ENCODE results near the gene DNAJC1. TPM values are rescaled to one million over a fixed set of nuclear protein-coding genes. Genes with fewer than 3 reads are reported as not detected.

DNAJC1 gene
- total RNA-seq, 4 donors from 2014 or later: 37.1 to 41.7 (median 40.1) TPM

DNA sequence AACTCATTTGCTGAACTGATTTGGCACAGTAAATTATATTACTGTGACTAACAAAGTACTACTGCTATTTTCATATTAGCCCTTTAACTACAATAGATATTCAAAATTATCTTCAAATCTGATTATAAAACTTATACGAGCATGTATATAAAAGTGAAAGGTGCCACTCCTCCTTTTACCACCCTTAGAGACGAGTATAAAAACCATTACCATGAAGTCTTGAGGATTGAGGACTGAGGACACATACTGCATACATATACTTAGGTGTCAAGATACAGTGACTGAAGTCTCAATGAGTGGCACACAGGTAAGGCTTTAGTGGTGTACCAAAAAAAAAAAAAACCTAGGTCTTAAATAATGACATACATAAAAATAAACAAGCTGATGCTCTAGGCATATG lies 98.6 kb downstream of the DNAJC1 start:
- Histone ChIP-seq H3K4me3 (no peak overlapping the region), H3K27ac (no peak overlapping the region), H3K36me3 (peaks cover 0 to 5% (median 0%) of the 10 kb centered on the region in 3 donors), H3K4me1 (no peaks in the 10 kb centered on the region), H3K27me3 (no peaks in the 10 kb centered on the region), H3K9me3 (no peaks in the 10 kb centered on the region)
- TF ChIP-seq, protein P1, sequence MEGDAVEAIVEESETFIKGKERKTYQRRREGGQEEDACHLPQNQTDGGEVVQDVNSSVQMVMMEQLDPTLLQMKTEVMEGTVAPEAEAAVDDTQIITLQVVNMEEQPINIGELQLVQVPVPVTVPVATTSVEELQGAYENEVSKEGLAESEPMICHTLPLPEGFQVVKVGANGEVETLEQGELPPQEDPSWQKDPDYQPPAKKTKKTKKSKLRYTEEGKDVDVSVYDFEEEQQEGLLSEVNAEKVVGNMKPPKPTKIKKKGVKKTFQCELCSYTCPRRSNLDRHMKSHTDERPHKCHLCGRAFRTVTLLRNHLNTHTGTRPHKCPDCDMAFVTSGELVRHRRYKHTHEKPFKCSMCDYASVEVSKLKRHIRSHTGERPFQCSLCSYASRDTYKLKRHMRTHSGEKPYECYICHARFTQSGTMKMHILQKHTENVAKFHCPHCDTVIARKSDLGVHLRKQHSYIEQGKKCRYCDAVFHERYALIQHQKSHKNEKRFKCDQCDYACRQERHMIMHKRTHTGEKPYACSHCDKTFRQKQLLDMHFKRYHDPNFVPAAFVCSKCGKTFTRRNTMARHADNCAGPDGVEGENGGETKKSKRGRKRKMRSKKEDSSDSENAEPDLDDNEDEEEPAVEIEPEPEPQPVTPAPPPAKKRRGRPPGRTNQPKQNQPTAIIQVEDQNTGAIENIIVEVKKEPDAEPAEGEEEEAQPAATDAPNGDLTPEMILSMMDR (IDR thresholded peaks at IDR 0.05): no peak
- no peak for TF ChIP-seq POLR2A (IDR thresholded peaks at IDR 0.05)
- no peak for DNase-seq

DNA sequence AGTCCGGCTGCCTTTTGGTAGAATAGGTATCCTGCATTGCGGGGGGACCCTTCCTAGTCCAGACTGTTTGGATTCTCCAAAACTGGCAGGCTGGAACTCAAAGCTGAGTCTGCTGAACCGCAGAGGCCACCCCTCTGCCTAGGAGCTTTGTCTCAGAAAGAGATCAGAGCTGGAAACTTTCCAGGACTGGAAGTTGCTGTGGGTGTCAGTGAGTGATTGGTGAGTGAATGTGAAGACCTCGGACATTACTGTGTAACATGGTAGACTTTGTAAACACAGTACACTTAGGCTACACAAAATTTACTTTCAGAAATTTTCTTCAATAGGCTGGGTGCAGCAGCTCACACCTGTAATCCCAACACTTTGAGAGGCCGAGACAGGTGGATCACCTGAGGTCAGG lies 103.8 kb downstream of the DNAJC1 start:
- Histone ChIP-seq H3K4me1 (no peaks in the 10 kb centered on the region), H3K36me3 (peaks cover 0 to 16% (median 0%) of the 10 kb centered on the region in 3 donors), H3K4me3 (no peak overlapping the region), H3K9me3 (no peaks in the 10 kb centered on the region), H3K27ac (no peak overlapping the region), H3K27me3 (no peaks in the 10 kb centered on the region)
- no peak for DNase-seq
- TF ChIP-seq, protein P1 (IDR thresholded peaks at IDR 0.05): no peak
- no peak for TF ChIP-seq POLR2A (IDR thresholded peaks at IDR 0.05)

DNA sequence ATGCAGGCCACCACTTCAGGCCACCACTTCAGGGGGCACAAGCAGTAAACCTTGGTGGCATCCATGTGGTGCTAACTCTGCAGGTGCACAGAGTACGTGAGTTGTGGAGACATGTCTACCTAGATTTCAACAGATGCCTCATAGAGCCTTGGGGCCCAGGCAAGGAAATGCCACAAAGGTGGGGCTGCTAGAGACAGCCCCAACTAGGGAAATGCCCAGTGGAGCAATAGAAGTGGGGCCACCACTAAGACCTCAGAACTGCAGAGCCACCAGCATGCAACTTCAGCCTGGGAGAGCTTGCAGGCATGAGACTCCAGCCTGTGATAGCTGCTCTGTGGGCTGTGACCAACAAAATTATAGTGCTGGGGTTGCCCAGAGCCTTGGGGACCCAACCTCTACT lies 107.6 kb downstream of the DNAJC1 start:
- Histone ChIP-seq H3K4me3 (no peak overlapping the region), H3K4me1 (no peaks in the 10 kb centered on the region), H3K27me3 (no peaks in the 10 kb centered on the region), H3K36me3 (peaks cover 0 to 12% (median 0%) of the 10 kb centered on the region in 3 donors), H3K27ac (no peak overlapping the region), H3K9me3 (peaks cover 0 to 4% (median 0%) of the 10 kb centered on the region in 4 donors)
- no peak for DNase-seq
- TF ChIP-seq, protein P1 (IDR thresholded peaks at IDR 0.05): no peak
- TF ChIP-seq POLR2A (IDR thresholded peaks at IDR 0.05): no peak

DNA sequence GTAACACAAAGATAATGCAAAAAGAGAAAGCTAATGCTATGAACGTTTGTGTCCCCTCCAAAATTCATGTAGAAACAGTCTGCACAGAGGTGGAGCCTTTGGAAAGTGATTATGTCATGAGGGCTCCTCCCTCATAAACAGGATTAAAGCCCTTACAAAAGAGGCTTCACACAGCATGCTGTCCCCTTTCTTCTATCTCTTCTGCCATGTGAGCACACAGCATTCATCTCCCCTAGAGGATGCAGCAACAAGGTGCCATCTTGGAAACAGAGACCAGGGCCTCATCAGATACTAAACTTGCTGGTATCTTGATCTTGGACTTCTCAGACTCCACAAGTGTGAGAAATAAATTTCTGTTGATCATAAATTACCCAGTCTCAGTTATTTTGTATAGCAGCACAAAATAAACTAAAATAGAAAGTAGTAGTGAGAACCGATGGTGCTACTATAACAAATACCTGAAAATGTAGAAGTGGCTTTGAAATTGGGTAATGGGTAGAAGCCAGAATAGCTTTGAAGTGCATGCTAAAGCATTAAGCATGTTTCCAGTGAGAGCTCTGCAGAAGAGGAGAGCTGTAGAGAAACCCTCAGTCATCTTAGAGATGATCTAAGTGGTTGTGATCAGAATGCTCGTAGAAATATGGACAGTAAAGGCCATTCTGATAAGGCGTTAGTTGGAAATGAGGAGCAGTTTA lies 108.7 kb downstream of the DNAJC1 start:
- Histone ChIP-seq H3K9me3 (peaks cover 0 to 4% (median 0%) of the 10 kb centered on the region in 4 donors), H3K4me3 (no peak overlapping the region), H3K36me3 (peaks cover 0 to 18% (median 0%) of the 10 kb centered on the region in 3 donors), H3K27me3 (no peaks in the 10 kb centered on the region), H3K4me1 (no peaks in the 10 kb centered on the region), H3K27ac (no peak overlapping the region)
- no peak for DNase-seq
- no peak for TF ChIP-seq POLR2A (IDR thresholded peaks at IDR 0.05)
- TF ChIP-seq, protein P1 (IDR thresholded peaks at IDR 0.05): no peak

DNA sequence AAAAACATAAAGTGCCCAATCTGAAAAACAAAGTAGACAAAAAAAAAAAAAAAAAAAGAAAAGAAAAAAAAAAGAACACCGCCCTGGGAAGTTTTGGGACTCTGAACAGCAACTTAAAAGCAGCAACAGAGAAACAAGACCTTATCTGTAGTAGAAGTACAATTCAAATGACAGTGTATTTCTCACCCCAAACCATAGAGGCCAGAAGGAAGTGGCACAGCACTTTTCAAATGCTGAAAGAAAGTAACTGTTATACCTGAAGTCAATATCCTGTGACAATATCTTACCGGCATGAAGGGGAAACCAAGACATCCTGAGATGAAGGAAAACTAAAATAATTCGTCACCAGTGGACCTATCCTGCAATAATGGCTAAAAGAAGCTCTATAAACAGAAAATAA lies 112.1 kb downstream of the DNAJC1 start:
- Histone ChIP-seq H3K27ac (no peak overlapping the region), H3K4me1 (no peaks in the 10 kb centered on the region), H3K27me3 (no peaks in the 10 kb centered on the region), H3K36me3 (peaks cover 0 to 7% (median 0%) of the 10 kb centered on the region in 3 donors), H3K4me3 (no peak overlapping the region), H3K9me3 (peaks cover 0 to 4% (median 0%) of the 10 kb centered on the region in 4 donors)
- no peak for DNase-seq
- TF ChIP-seq, protein P1 (IDR thresholded peaks at IDR 0.05): no peak
- no peak for TF ChIP-seq POLR2A (IDR thresholded peaks at IDR 0.05)
